Osteocyte (in vitro differentiated cells): ENCODE data around the gene ANKRD44. TPM values are rescaled to one million over a fixed set of nuclear protein-coding genes. Genes with fewer than 3 reads are reported as not detected.

ENCODE experiments used
- DNase-seq: peaks from one replicate; pipeline ENCODE4 v3.0.0; 2021; ENCODE audit warnings: mixed read lengths; ENCODE audit not compliant: unreplicated experiment; ENCODE audit errors: extremely low spot score
- H3K27ac Mint-ChIP-seq: one replicate; pipeline ENCODE4 v1.8.0; 2021; ENCODE audit warnings: mild to moderate bottlenecking, mixed read lengths; ENCODE audit not compliant: unreplicated experiment
- H3K27me3 Mint-ChIP-seq: one replicate; pipeline ENCODE4 v1.8.0; 2021; ENCODE audit warnings: mixed read lengths; ENCODE audit not compliant: unreplicated experiment
- H3K36me3 Mint-ChIP-seq: one replicate; pipeline ENCODE4 v1.8.0; 2021; ENCODE audit warnings: mixed read lengths; ENCODE audit not compliant: unreplicated experiment
- H3K4me1 Mint-ChIP-seq: one replicate; pipeline ENCODE4 v1.8.0; 2021; ENCODE audit warnings: mixed read lengths; ENCODE audit not compliant: unreplicated experiment
- H3K4me3 Mint-ChIP-seq: one replicate; pipeline ENCODE4 v1.8.0; 2021; ENCODE audit warnings: mild to moderate bottlenecking, moderate library complexity, mixed read lengths; ENCODE audit not compliant: unreplicated experiment
- H3K9me3 Mint-ChIP-seq: one replicate; pipeline ENCODE4 v1.8.0; 2021; ENCODE audit warnings: mixed read lengths; ENCODE audit not compliant: unreplicated experiment
- CTCF ChIP-seq: fragments of 200-600 bp; sonication (generic); IDR thresholded peaks from 2 replicates; pipeline ENCODE4 v1.5.0; 2021; ENCODE audit warnings: antibody characterized with exemption, mild to moderate bottlenecking, moderate library complexity
- total RNA-seq: library from RNA; stranded (reverse); gene quantifications from 2 replicates; pipeline ENCODE4 v1.2.1, GENCODE V29; 2021

ANKRD44 gene
- total RNA-seq, 1 donor from 2014 or later: 16.6 TPM

- Mint-ChIP-seq H3K4me3 (no peak overlapping the region), H3K36me3 (peaks cover 4% of the 10 kb centered on the region), H3K4me1 (peaks cover 22% of the 10 kb centered on the region), H3K27me3 (no peaks in the 10 kb centered on the region), H3K9me3 (peaks cover 6% of the 10 kb centered on the region), H3K27ac (no peak overlapping the region)
- no peak for DNase-seq
- no peak for TF ChIP-seq CTCF
These were observed 321.1 kb downstream of the ANKRD44 start for GRCh38 chr2:196989496-196989895.

GRCh38 chr2:196988639-196989038 is 321.9 kb downstream of the ANKRD44 start:
- Mint-ChIP-seq H3K27me3 (no peaks in the 10 kb centered on the region), H3K36me3 (peaks cover 3% of the 10 kb centered on the region), H3K4me1 (peaks cover 22% of the 10 kb centered on the region), H3K4me3 (peak overlapping the region; percentile 18), H3K27ac (peak overlapping the region; percentile 91), H3K9me3 (peaks cover 6% of the 10 kb centered on the region)
- no peak for DNase-seq
- no peak for TF ChIP-seq CTCF

- peak overlapping the region; percentile 66 for H3K4me3 Mint-ChIP-seq
- H3K27ac Mint-ChIP-seq: peak overlapping the region; percentile 91
These were observed 322.8 kb downstream of the ANKRD44 start for GRCh38 chr2:196987649-196988364.

GRCh38 chr2:196987298-196987648 is 323.3 kb downstream of the ANKRD44 start:
- TF ChIP-seq CTCF: no peak
- Mint-ChIP-seq H3K27me3 (no peaks in the 10 kb centered on the region), H3K9me3 (peaks cover 6% of the 10 kb centered on the region), H3K36me3 (peaks cover 3% of the 10 kb centered on the region), H3K4me3 (peak overlapping the region; percentile 66), H3K27ac (peak overlapping the region; percentile 91), H3K4me1 (peaks cover 22% of the 10 kb centered on the region)
- no peak for DNase-seq

More at GRCh38 chr2:196987649-196988364, 322.8 kb downstream of the ANKRD44 start:
- Mint-ChIP-seq H3K36me3 (peaks cover 3% of the 10 kb centered on the region), H3K9me3 (peaks cover 6% of the 10 kb centered on the region), H3K27me3 (no peaks in the 10 kb centered on the region), H3K4me1 (peaks cover 22% of the 10 kb centered on the region)
- DNase-seq: no peak
- TF ChIP-seq CTCF: no peak

GRCh38 chr2:196985511-196986183 is 324.9 kb downstream of the ANKRD44 start:
- TF ChIP-seq CTCF: no peak
- Mint-ChIP-seq H3K27me3 (no peaks in the 10 kb centered on the region), H3K4me1 (peaks cover 22% of the 10 kb centered on the region), H3K36me3 (peaks cover 3% of the 10 kb centered on the region), H3K9me3 (peaks cover 6% of the 10 kb centered on the region), H3K27ac (no peak overlapping the region), H3K4me3 (no peak overlapping the region)
- DNase-seq: no peak
